PC-3 (cell line): ENCODE data around the gene APEX1. TPM values are rescaled to one million over a fixed set of nuclear protein-coding genes. Genes with fewer than 3 reads are reported as not detected.

Source experiments
- ATAC-seq: fragments of 200-7000 bp; cut with Tn5 transposase; 2 replicates; pipeline ENCODE4 v1.9.1; 2020; ENCODE audit warnings: mild to moderate bottlenecking, moderate library complexity
- Bru-seq: library from RNA; stranded (reverse); fragments of 400-500 nt; gene quantifications from one replicate; lab custom pipeline; 2021; lab: Mats Ljungman, UMichigan
- BruChase-seq, 2 experiments: library from RNA; stranded (reverse); fragments of 400-500 nt; gene quantifications; one replicate each; lab custom pipeline; 2021; lab: Mats Ljungman, UMichigan
- BruUV-seq: library from RNA; stranded (reverse); fragments of 400-500 nt; replicated peaks from 2 replicates; lab custom pipeline; 2021; lab: Mats Ljungman, UMichigan
- CTCF ChIA-PET: fragments of 300-600 bp; sonication (Branson Sonifier 250); formaldehyde crosslinking; loops from one replicate; lab custom pipeline; 2022; ENCODE audit warnings: antibody characterized with exemption; lab: Charles Lee
- POLR2A ChIA-PET: fragments of 300-600 bp; sonication (Branson Sonifier 250); formaldehyde crosslinking; loops from one replicate; lab custom pipeline; 2022; ENCODE audit warnings: antibody characterized with exemption; ENCODE audit not compliant: unreplicated experiment; lab: Charles Lee
- DNase-seq: peaks from one replicate; pipeline ENCODE4 v3.0.0-alpha.2; 2015
- H2AFZ ChIP-seq: fragments of 300-600 bp; sonication (generic); 2 replicates; pipeline ENCODE4 v1.6.0; 2016; ENCODE audit warnings: antibody characterized with exemption, low read length
- H3F3A ChIP-seq: fragments of 300-600 bp; sonication (generic); one replicate; pipeline ENCODE4 v1.6.0; 2017; ENCODE audit warnings: antibody characterized with exemption, low read length, control low read depth, mild to moderate bottlenecking; ENCODE audit not compliant: unreplicated experiment
- H3K27ac ChIP-seq: fragments of 300-600 bp; sonication (generic); 2 replicates; pipeline ENCODE4 v1.5.1; 2016; ENCODE audit warnings: mild to moderate bottlenecking, low read length
- H3K27me3 ChIP-seq: fragments of 300-600 bp; sonication (generic); 2 replicates; pipeline ENCODE4 v1.6.1; 2016; ENCODE audit warnings: low read length, mixed read lengths
- H3K36me3 ChIP-seq: fragments of 300-600 bp; sonication (generic); 2 replicates; pipeline ENCODE4 v1.6.1; 2016; ENCODE audit warnings: low read depth, mixed run types, low read length, mixed read lengths
- H3K4me1 ChIP-seq: fragments of 300-600 bp; sonication (generic); 2 replicates; pipeline ENCODE4 v1.5.1; 2016; ENCODE audit warnings: low read length; ENCODE audit not compliant: insufficient read depth
- H3K4me2 ChIP-seq: fragments of 300-600 bp; sonication (generic); 2 replicates; pipeline ENCODE4 v1.6.0; 2016; ENCODE audit warnings: low read length
- H3K4me3 ChIP-seq: fragments of 300-600 bp; sonication (generic); 2 replicates; pipeline ENCODE4 v1.5.1; 2016; ENCODE audit warnings: mild to moderate bottlenecking, low read length, mixed read lengths
- H3K79me2 ChIP-seq: fragments of 300-600 bp; sonication (generic); 2 replicates; pipeline ENCODE4 v1.6.1; 2017; ENCODE audit warnings: low read length, mixed read lengths
- H3K9ac ChIP-seq: fragments of 300-600 bp; sonication (generic); 2 replicates; pipeline ENCODE4 v1.6.0; 2016; ENCODE audit warnings: mild to moderate bottlenecking, low read length
- H3K9me2 ChIP-seq: fragments of 300-600 bp; sonication (generic); replicated peaks from 2 replicates; pipeline ENCODE4 v1.6.1; 2016; ENCODE audit warnings: mixed run types, low read length, mixed read lengths
- H3K9me3 ChIP-seq: fragments of 300-600 bp; sonication (generic); 2 replicates; pipeline ENCODE4 v1.6.1; 2016; ENCODE audit warnings: low read length, mixed read lengths
- H4K20me1 ChIP-seq: fragments of 300-600 bp; sonication (generic); 2 replicates; pipeline ENCODE4 v1.6.1; 2016; ENCODE audit warnings: low read length, mixed read lengths
- EZH2 ChIP-seq: fragments of 300-600 bp; sonication (generic); IDR thresholded peaks from one replicate; pipeline ENCODE4 v1.6.1; 2017; ENCODE audit warnings: antibody characterized with exemption, mild to moderate bottlenecking, low read length; ENCODE audit not compliant: unreplicated experiment
- EZH2phosphoT487 ChIP-seq: fragments of 300-600 bp; sonication (generic); IDR thresholded peaks from 2 replicates; pipeline ENCODE4 v1.6.1; 2018; ENCODE audit warnings: mild to moderate bottlenecking, antibody characterized with exemption, low read length, borderline replicate concordance
- intact Hi-C: fragments of 100-400 bp; cut with micrococcal nuclease; formaldehyde crosslinking; loops from 2 replicates; pipeline ENCODE4 v1.9.0; 2023
- long read RNA-seq: library from polyadenylated mRNA; unstranded; transcript quantifications from one replicate; pipeline ENCODE4 v2.0.0, GENCODE V29; 2021; ENCODE audit not compliant: unreplicated experiment
- total RNA-seq: library from RNA; depleted of rRNA; stranded (reverse); fragments of >200 nt; gene quantifications from 2 replicates; pipeline ENCODE4 v1.2.3, GENCODE V29; 2014; rRNA removed
- TF ChIP-seq, protein P1 (sequence below): fragments of 300-600 bp; sonication (generic); conservative IDR thresholded peaks from 2 replicates; pipeline ENCODE4 v1.5.1; 2017; ENCODE audit warnings: antibody characterized with exemption, low read depth, mild to moderate bottlenecking, low read length

APEX1 gene
- total RNA-seq (147 and 189 TPM in 2 replicates), Bru-seq, nascent RNA (percentile 97 among the genes with signal in this experiment), BruChase-seq, experiment 1, labeled RNA remaining after a 6-hour chase (percentile 99 among the genes with signal in this experiment), BruChase-seq, experiment 2, labeled RNA remaining after a 2-hour chase (percentile 98 among the genes with signal in this experiment)
- long read RNA-seq, transcript APEX1-210 (5 exons, 1,437 nt) = minor isoform, 5 of 180 reads
- long read RNA-seq, transcript APEX1-205 (4 exons, 1,603 nt) = minor isoform, 27 of 180 reads
- long read RNA-seq, transcript APEX1-201 (5 exons, 1,484 nt) = major isoform, 109 of 180 reads
- long read RNA-seq, transcript APEX1-216 (3 exons, 1,803 nt) = minor isoform, 15 of 180 reads
- long read RNA-seq, partial matches to known transcripts = 7 of 180 reads
- long read RNA-seq, other reads (novel, unspliced or antisense) = 12 of 180 reads

DNA sequence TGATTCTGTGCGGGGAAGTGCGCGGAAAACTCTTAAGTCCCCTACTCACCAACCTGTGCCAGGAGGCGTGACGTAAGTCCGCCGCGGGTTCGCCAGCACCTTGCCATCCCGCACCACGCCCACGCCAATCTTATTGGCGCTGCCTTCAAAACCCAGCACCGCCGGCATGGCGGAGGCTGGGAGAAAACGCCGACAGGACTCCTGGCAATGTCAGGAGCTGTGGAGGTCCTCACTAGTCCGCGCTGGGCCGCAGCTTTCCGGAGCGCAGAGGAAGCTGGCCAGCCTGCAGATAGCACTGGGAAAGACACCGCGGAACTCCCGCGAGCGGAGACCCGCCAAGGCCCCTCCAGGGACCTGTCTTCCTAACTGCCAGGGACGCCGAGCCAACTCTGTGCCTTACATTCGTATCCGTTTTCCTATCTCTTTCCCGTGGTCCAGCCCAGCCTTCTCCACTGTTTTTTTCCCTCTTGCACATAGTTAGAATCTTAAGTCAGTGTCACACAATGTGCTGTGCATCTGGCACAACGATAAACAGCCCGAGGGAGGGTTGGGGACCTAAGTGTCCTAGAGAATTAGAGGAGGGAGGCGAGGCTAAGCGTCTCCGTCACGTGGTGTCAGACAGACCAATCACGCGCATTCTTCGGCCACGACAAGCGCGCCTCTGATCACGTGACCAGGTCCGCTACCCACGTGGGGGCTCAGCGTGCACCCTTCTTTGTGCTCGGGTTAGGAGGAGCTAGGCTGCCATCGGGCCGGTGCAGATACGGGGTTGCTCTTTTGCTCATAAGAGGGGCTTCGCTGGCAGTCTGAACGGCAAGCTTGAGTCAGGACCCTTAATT is at the start of gene APEX1, which contains the start of gene OSGEP:
APEX1 (plus strand) TSS at position 711 of the 839 bp plus-strand sequence. CDS start 420 bp downstream, outside the sequence.
OSGEP (minus strand) TSS at position 297 of the 839 bp plus-strand sequence; CDS start at position 168, 129 bp downstream.
- Histone ChIP-seq H3K9me2 (no peaks in the 10 kb centered on the region), H3K27me3 (no peaks in the 10 kb centered on the region), H2AFZ (peak within 1 kb of the TSS; percentile 80), H3K9me3 (no peaks in the 10 kb centered on the region), H3K4me2 (peak within 1 kb of the TSS; percentile 96), H3K4me3 (peak within 1 kb of the TSS; percentile 82), H4K20me1 (0 out of 2 replicates have a peak, but pooled peaks cover 6% of the 10 kb centered on the region), H3K27ac (peak within 1 kb of the TSS; percentile 93), H3F3A (no peaks in the 10 kb centered on the region), H3K9ac (peak within 1 kb of the TSS; percentile 87), H3K4me1 (peaks cover 14% of the 10 kb centered on the region), H3K36me3 (peaks cover 46% of the 10 kb centered on the region), H3K79me2 (peaks cover 62% of the 10 kb centered on the region)
- TF ChIP-seq EZH2 (no peak), EZH2phosphoT487 (no peak)
- TF ChIP-seq, protein P1, sequence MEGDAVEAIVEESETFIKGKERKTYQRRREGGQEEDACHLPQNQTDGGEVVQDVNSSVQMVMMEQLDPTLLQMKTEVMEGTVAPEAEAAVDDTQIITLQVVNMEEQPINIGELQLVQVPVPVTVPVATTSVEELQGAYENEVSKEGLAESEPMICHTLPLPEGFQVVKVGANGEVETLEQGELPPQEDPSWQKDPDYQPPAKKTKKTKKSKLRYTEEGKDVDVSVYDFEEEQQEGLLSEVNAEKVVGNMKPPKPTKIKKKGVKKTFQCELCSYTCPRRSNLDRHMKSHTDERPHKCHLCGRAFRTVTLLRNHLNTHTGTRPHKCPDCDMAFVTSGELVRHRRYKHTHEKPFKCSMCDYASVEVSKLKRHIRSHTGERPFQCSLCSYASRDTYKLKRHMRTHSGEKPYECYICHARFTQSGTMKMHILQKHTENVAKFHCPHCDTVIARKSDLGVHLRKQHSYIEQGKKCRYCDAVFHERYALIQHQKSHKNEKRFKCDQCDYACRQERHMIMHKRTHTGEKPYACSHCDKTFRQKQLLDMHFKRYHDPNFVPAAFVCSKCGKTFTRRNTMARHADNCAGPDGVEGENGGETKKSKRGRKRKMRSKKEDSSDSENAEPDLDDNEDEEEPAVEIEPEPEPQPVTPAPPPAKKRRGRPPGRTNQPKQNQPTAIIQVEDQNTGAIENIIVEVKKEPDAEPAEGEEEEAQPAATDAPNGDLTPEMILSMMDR = no peak
- no TSS peak for BruUV-seq
- intact Hi-C loops = loop anchor here (1.0 kb wide), 5 partner anchors 41 to 159 kb away; partner anchors contain the start of genes PARP2 and TEP1
- POLR2A ChIA-PET = interaction anchor here (0.6 to 1.9 kb wide), 4 partner anchors 37 to 112 kb away, joined by 3 to 18 read pairs (median 4); partner anchors contain the start of genes PARP2 and TEP1
- DNase-seq = peak; percentile 99
- ATAC-seq = peak; percentile 86
- CTCF ChIA-PET = interaction anchor here (0.6 to 1.6 kb wide), 3 partner anchors 39 to 111 kb away, joined by 3 to 11 read pairs (median 3); partner anchors contain the start of genes PARP2 and TEP1

DNA sequence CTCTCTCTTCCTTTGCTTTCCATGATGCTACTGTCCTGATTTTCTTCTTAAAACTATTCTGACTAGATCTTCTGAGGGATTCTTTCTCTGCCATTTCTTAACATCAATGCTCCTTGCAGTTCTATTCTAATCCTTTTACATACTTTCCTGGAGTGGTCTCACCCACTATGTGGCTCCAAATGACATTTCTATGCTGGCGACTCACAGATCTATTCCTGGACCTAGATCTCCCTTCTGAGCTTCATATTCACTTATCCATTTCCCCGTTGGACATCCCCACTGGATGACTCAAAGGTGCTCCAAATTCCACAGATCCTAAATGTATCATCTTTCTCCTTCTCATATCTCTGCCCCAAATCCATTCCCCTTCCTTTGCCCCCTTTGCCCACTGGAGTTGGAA is 45.8 kb upstream of the APEX1 start:
- no peak overlapping the region for H3K9ac ChIP-seq
- intact Hi-C loops = no loop called here
- no peaks in the 10 kb centered on the region for H3K27me3 ChIP-seq
- no TSS peak for BruUV-seq
- H4K20me1 ChIP-seq = no peaks in the 10 kb centered on the region
- no peak overlapping the region for H2AFZ ChIP-seq
- TF ChIP-seq EZH2phosphoT487 (no peak), EZH2 (no peak)
- TF ChIP-seq, protein P1 = no peak
- H3K9me2 ChIP-seq = no peaks in the 10 kb centered on the region
- H3K36me3 ChIP-seq = peaks cover 8% of the 10 kb centered on the region
- DNase-seq = peak; percentile 33
- CTCF ChIA-PET = no interaction called here
- POLR2A ChIA-PET = no interaction called here
- peaks cover 13% of the 10 kb centered on the region for H3K4me1 ChIP-seq
- no peaks in the 10 kb centered on the region for H3F3A ChIP-seq
- H3K9me3 ChIP-seq = no peaks in the 10 kb centered on the region
- no peak overlapping the region for H3K4me2 ChIP-seq
- peaks cover 8% of the 10 kb centered on the region; the same call in 1 of the 2 replicates for H3K79me2 ChIP-seq
- H3K27ac ChIP-seq = no peak overlapping the region
- ATAC-seq = no peak
- H3K4me3 ChIP-seq = no peak overlapping the region
